NCI-H2196 (cell line): ENCODE data around the gene KPNA4.
"Not testable (repeated sequence)": the region's sequence is repeated elsewhere in the genome, so short reads cannot be mapped to it uniquely, and the experiment has no call there.

ENCODE experiments used
- DNase-seq: peaks from one replicate; lab custom pipeline; 2025; ENCODE audit not compliant: unreplicated experiment; lab: John Stamatoyannopoulos, UW

Gene KPNA4

GRCh38 chr3:160573955-160574525 lies 8.7 kb upstream of the KPNA4 start:
- DNase-seq = not testable (repeated sequence)

DNA sequence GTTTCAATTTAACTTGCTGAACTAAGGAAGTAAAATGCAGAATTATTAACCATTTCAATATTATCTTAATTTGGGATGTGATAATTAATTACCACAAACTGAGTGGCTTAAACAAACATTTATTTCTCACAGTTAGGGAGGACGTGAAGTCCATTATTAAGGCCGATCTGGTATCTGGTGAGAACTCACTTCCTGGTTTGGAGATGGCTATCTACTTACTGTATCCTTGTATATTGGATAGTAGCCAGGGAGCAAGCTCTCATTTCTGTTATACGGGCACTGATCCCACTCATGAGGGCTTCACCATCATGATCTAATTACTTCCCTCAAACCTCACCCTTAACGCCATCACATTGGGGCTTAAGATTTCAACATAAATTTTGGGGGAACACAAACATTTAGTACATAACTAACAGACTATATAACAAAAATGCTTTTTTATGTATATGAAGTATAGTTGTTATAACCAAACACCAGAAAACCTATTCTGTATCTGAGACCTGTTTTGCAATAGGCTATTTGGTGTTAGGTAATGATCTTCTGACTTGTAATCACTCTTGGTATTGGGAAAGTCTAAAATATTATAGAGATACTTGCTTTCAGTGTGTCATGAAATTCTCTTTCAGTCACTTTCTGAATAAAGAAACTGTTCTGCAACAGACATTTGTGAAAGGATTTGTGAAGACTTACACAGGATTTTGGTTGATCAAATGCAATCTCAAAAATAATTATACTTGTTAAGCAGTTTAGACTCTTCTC lies 4.7 kb upstream of the KPNA4 start:
- peak; percentile 65 for DNase-seq

DNA sequence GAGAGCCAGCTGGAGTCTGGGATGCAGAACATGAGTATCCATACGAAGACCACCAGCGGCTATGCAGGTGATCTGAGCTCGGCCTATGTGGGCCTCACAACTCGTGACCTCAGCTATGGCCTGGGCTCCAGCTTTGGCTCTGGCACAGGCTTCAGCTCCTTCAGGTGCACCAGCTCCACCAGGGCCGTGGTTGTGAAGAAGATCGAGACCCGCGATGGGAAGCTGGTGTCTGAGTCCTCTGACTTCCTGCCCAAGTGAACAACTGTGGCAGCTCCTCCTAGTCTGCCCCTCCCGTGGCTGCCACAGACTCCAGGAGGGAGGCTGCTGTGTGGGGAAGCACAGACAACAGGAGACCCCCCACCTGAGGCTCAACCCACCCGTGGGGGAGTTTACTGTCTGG lies 3.6 kb upstream of the KPNA4 start:
- no peak for DNase-seq

- DNase-seq = no peak
Measured at GRCh38 chr3:160567774-160568173, 2.4 kb upstream of the KPNA4 start.

DNA sequence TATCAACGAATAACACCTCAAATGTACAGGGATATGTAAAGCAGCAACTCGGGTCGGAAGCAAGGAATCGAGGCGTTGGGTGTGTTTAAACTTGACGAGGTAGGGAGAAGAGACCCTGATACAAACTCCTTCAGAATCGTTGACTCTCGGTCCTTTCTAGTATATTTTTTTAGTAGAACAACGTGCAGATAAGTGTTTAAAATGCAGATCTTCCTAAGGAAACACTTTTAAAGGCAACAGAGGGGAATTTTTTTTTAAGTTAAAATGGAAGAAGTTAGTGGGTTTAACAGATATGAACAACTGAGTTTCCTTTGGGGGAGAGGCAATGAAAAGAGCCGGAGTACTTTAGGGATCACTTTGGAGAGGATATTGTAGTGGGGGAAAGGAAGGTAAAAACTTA lies 1.1 kb upstream of the KPNA4 start:
- no peak for DNase-seq

- DNase-seq = peak; percentile 80
Measured at GRCh38 chr3:160564949-160565441, 376 bp downstream of the KPNA4 start.

- no peak for DNase-seq
Measured at GRCh38 chr3:160564258-160564911, 986 bp downstream of the KPNA4 start.

DNA sequence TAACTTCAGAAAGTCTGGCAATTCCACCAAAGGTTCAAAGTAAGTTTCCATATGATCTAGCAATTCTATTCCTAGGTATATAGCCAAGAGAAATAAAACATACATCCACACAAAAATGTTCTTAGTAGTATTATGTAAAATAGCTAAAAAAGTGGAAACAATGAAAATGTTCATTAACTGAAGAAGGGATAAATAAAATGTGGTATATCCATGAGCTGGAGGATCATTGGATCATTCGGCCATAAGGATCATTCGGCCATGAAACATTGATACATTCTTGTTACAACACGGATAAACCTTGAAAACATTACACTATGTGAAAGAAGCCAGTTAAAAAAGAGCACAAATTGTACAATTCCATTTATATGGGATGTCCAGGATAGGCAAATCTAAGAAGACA lies 2.4 kb downstream of the KPNA4 start:
- DNase-seq = no peak

DNA sequence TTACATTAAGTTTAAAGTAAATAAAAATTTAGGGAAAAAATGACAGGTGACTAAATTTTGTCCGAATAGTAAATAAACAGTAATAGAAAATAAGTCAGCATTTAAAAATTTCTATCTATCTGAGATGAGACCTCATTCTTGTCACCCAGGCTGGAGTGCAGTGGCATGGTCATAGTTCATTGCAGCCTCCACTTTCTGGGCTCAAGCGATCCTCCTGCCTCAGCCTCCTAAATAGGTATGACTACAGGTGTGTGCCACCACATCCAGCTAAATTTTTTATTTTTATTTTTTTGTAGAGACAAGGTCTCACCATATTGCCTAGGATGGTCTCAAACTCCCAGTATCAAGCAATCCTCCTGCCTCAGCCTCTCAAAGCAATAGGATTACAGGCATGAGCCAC lies 7.8 kb downstream of the KPNA4 start:
- DNase-seq = no peak

DNA sequence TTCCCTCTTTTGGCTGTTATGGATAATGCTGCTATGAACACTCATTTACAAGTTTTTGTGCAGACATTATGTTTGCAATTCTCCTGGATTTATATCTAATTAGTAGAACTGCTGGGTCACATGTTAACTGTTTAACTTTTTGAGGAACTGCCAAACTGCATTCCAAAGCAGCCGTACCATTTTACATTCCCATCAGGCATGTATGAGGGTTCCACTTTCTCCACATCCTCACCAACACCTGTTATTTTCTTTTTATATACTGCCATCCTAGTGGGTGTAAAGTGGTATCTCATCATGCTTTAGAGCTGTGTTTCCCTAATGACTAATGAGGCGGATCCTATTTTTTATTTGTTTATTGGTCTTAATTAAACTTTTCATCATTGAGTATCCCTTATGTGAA lies 9.2 kb downstream of the KPNA4 start:
- no peak for DNase-seq

GRCh38 chr3:160554980-160555379 lies 10.4 kb downstream of the KPNA4 start:
- DNase-seq = no peak

DNA sequence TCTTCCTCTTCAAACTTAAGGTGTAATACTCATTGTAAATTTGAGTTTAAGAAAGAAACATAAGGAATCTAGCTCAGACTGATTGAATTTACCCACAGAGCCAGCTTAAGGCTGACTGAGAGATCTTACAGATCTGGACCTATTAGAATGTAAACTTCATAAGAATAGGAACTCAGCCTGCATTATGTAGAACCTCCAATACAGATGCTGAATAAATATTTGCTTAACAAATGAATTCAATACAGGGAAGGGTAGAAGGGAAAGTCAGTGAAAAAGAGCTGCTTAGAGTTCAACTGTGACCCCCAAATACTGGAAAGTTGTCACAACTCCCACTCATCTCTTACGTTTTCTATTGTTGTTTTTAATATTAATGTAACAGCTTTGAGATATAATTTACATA lies 11.5 kb downstream of the KPNA4 start:
- no peak for DNase-seq

DNA sequence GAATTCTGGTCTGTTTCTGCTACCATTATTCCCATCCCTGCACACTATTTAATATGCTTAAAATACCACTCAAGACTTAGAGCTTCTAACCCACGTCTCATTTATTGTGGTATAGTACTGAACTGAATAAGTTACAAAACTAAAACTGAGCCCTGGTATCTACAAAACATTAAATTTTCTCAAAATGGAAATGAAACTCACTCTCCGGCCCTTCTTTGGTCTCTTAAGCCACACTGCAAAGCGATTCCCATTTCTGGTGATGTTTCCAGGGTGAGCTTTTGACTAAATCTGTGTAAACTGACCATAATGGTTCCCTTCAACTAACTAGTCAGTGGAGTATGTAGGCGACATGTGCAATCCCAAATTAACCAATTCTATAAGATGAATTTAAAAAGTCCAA lies 18.6 kb downstream of the KPNA4 start:
- no peak for DNase-seq

GRCh38 chr3:160545504-160545871 lies 19.9 kb downstream of the KPNA4 start:
- DNase-seq = no peak

GRCh38 chr3:160544844-160545503 lies 20.4 kb downstream of the KPNA4 start:
- DNase-seq = peak; percentile 19

GRCh38 chr3:160540551-160540950 lies 24.8 kb downstream of the KPNA4 start:
- DNase-seq = no peak

DNA sequence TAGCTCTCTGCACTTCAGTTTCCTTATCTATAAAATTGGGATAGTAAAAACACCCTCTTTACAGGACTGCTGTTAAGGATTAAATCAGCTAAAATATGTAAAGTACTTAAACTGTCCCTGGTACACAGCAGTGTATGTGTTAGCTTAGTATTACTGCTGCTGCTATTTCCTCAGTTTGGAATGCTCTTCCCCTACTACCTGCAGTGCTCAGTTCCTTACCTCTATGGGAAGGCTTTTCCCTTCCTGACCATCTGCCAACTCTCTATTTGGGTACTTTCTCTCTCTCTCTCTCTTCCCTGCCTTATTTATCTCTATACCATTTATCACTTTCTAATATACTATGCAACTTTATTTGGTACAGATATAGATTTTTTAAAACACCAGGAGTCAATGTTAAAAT lies 26.5 kb downstream of the KPNA4 start:
- DNase-seq = no peak

GRCh38 chr3:160537729-160538128 lies 27.6 kb downstream of the KPNA4 start:
- no peak for DNase-seq

- DNase-seq = no peak
Measured at GRCh38 chr3:160532371-160532770, 33.0 kb downstream of the KPNA4 start.

- peak; percentile 28 for DNase-seq
Measured at GRCh38 chr3:160531311-160531710, 34.1 kb downstream of the KPNA4 start.

GRCh38 chr3:160516391-160516790 lies 49.0 kb downstream of the KPNA4 start:
- not testable (repeated sequence) for DNase-seq

GRCh38 chr3:160501325-160501724 lies 64.0 kb downstream of the KPNA4 start:
- DNase-seq = no peak
